HCT116 (cell line): Measurements from ENCODE around the gene PAK6. TPM values are rescaled to one million over a fixed set of nuclear protein-coding genes. Genes with fewer than 3 reads are reported as not detected.

Experiments
- ATAC-seq: fragments of 200-7000 bp; cut with Tn5 transposase; 2 replicates; pipeline ENCODE4 v1.9.1; 2020; ENCODE audit warnings: mild to moderate bottlenecking, moderate library complexity
- BruUV-seq: library from RNA; stranded (reverse); fragments of 400-500 nt; replicated peaks from 2 replicates; lab custom pipeline; 2021; lab: Mats Ljungman, UMichigan
- CTCF ChIA-PET: fragments of 300-600 bp; sonication (Branson Sonifier 250); formaldehyde crosslinking; loops from one replicate; lab custom pipeline; 2021; ENCODE audit warnings: antibody characterized with exemption; lab: Charles Lee
- POLR2A ChIA-PET: fragments of 300-600, 350-600 bp; sonication (Branson Sonifier 250); formaldehyde crosslinking; loops from one replicate; lab custom pipeline; 2021; ENCODE audit warnings: antibody characterized with exemption; lab: Charles Lee
- RAD21 ChIA-PET, 2 experiments: fragments of 300-600 bp; sonication (Branson Sonifier 250); formaldehyde crosslinking; loops; one replicate each; lab custom pipeline; 2023; ENCODE audit warnings: low total read pairs in 2 of 2; ENCODE audit not compliant: uncharacterized antibody in 2 of 2, unreplicated experiment in 2 of 2, low non-redundant PET in 1 of 2; lab: Charles Lee
- DNase-seq: peaks from one replicate; pipeline ENCODE4 v3.0.0-alpha.2; 2010; ENCODE audit warnings: low read depth, low spot score
- H2AFZ ChIP-seq: fragments of 200-600 bp; shearing (Covaris generic), sonication (generic); 2 replicates; pipeline ENCODE4 v1.6.1; 2017; ENCODE audit warnings: low read depth, mixed run types, mixed read lengths, antibody characterized with exemption, low read length; ENCODE audit not compliant: poor library complexity, severe bottlenecking
- H3K27ac ChIP-seq: 2 replicates; pipeline ENCODE4 v1.5.1; 2012; ENCODE audit warnings: low read depth, low read length
- H3K27me3 ChIP-seq: fragments of 200-600 bp; sonication (generic); 2 replicates; pipeline ENCODE4 v1.6.1; 2016; ENCODE audit warnings: mixed run types, low read length, mixed read lengths; ENCODE audit not compliant: insufficient read depth
- H3K36me3 ChIP-seq, 2 experiments: fragments of 200-500 bp in 1 of 2; fragments of 200-600 bp in 1 of 2; sonication (Bioruptor generic) in 1 of 2; sonication (generic) in 1 of 2; 2 replicates each; pipeline versions ENCODE4 v1.5.1 to v1.6.1; 2014 to 2016; ENCODE audit warnings: low read length in 2 of 2, inconsistent platforms in 1 of 2, mixed read lengths in 1 of 2, mixed run types in 1 of 2; ENCODE audit not compliant: insufficient read depth in 2 of 2, control insufficient read depth in 1 of 2
- H3K4me1 ChIP-seq, 2 experiments: fragments of 200-600 bp in 1 of 2; sonication (generic) in 1 of 2; 2 replicates each; pipeline versions ENCODE4 v1.5.1 to v1.6.1; 2012 to 2017; ENCODE audit warnings: low read length in 2 of 2, inconsistent platforms in 1 of 2, mild to moderate bottlenecking in 1 of 2, mixed read lengths in 1 of 2, mixed run types in 1 of 2, moderate library complexity in 1 of 2; ENCODE audit not compliant: insufficient read depth in 2 of 2, control insufficient read depth in 1 of 2
- H3K4me2 ChIP-seq: fragments of 200-600 bp; sonication (generic); 2 replicates; pipeline ENCODE4 v1.6.1; 2017; ENCODE audit warnings: mixed run types, low read length, mixed read lengths
- H3K4me3 ChIP-seq, 2 experiments: fragments of 200-600 bp in 1 of 2; sonication (generic) in 1 of 2; replicated peaks in 1 of 2; 2 replicates each; pipeline ENCODE4 v1.5.1; 2011 to 2016; ENCODE audit warnings: low read length in 2 of 2, control low read depth in 1 of 2, low read depth in 1 of 2, mild to moderate bottlenecking in 1 of 2, mixed read lengths in 1 of 2, mixed run types in 1 of 2
- H3K79me2 ChIP-seq: fragments of 200-600 bp; sonication (generic); 2 replicates; pipeline ENCODE4 v1.6.1; 2017; ENCODE audit warnings: mild to moderate bottlenecking, mixed run types, low read length, moderate library complexity, mixed read lengths; ENCODE audit not compliant: insufficient read depth
- H3K9ac ChIP-seq: fragments of 200-600 bp; sonication (generic); 2 replicates; pipeline ENCODE4 v1.6.1; 2016; ENCODE audit warnings: low read length, mixed read lengths
- H3K9me2 ChIP-seq: fragments of 200-600 bp; sonication (generic), shearing (Covaris generic); 2 replicates; pipeline ENCODE4 v1.6.1; 2017; ENCODE audit warnings: mixed run types, mild to moderate bottlenecking, moderate library complexity; ENCODE audit not compliant: insufficient read depth
- H3K9me3 ChIP-seq, 2 experiments: fragments of 200-500 bp in 1 of 2; fragments of 200-600 bp in 1 of 2; sonication (Bioruptor generic) in 1 of 2; sonication (generic) in 1 of 2; 2 replicates each; pipeline ENCODE4 v1.6.1; 2014 to 2017; ENCODE audit warnings: low read length in 2 of 2, mixed read lengths in 2 of 2, inconsistent platforms in 1 of 2, low read depth in 1 of 2, mild to moderate bottlenecking in 1 of 2, mixed run types in 1 of 2, moderate library complexity in 1 of 2; ENCODE audit not compliant: control insufficient read depth in 1 of 2, insufficient read depth in 1 of 2
- H4K20me1 ChIP-seq: fragments of 200-600 bp; sonication (generic), shearing (Covaris generic); 2 replicates; pipeline ENCODE4 v1.6.1; 2017; ENCODE audit warnings: mixed run types, mild to moderate bottlenecking, moderate library complexity; ENCODE audit not compliant: insufficient read depth
- ATF3 ChIP-seq: IDR thresholded peaks from 2 replicates; pipeline ENCODE4 v1.6.1; 2012
- EGR1 ChIP-seq: IDR thresholded peaks from 2 replicates; pipeline ENCODE4 v1.6.1; 2012; ENCODE audit warnings: low read depth
- FOSL1 ChIP-seq: IDR thresholded peaks from 2 replicates; pipeline ENCODE4 v1.6.1; 2012; ENCODE audit warnings: low read depth
- JUND ChIP-seq: IDR thresholded peaks from 2 replicates; pipeline ENCODE4 v1.6.1; 2012
- POLR2A ChIP-seq: IDR thresholded peaks from 2 replicates; pipeline ENCODE4 v1.7.0; 2011; ENCODE audit warnings: borderline replicate concordance; ENCODE audit not compliant: insufficient read depth, insufficient read length; ENCODE audit errors: extremely low read depth
- POLR2AphosphoS5 ChIP-seq: IDR thresholded peaks from 2 replicates; pipeline ENCODE4 v1.6.1; 2011; ENCODE audit warnings: mild to moderate bottlenecking, low read depth, low read length, moderate library complexity
- YY1 ChIP-seq: IDR thresholded peaks from 2 replicates; pipeline ENCODE4 v1.6.1; 2011; ENCODE audit warnings: low read length, low read depth, moderate library complexity, mild to moderate bottlenecking; ENCODE audit not compliant: insufficient replicate concordance; ENCODE audit errors: extremely low read depth
- ZNF274 ChIP-seq: fragments of 200-500 bp; sonication (Bioruptor generic); IDR thresholded peaks from 2 replicates; pipeline ENCODE4 v1.6.1; 2014; ENCODE audit warnings: mild to moderate bottlenecking, low read depth, low read length, inconsistent platforms
- intact Hi-C: fragments of 100-400 bp; cut with micrococcal nuclease; formaldehyde crosslinking; loops from 2 replicates; pipeline ENCODE4 v1.10.0; 2022
- total RNA-seq: library from RNA; stranded (reverse); gene quantifications from one replicate; pipeline ENCODE4 v1.2.1, GENCODE V29; 2021; ENCODE audit not compliant: unreplicated experiment
- TF ChIP-seq, protein P1 (sequence below), 3 experiments: fragments of 200-600 bp in 1 of 3; sonication (generic) in 1 of 3; IDR thresholded peaks in 2 of 3; conservative IDR thresholded peaks in 1 of 3; 2 replicates each; pipeline ENCODE4 v1.5.1; 2012 to 2017; ENCODE audit warnings: low read depth in 2 of 3, low read length in 2 of 3, antibody characterized with exemption in 1 of 3, borderline replicate concordance in 1 of 3, control low read depth in 1 of 3, mild to moderate bottlenecking in 1 of 3, mixed read lengths in 1 of 3, mixed run types in 1 of 3, moderate library complexity in 1 of 3; ENCODE audit not compliant: insufficient read depth in 1 of 3

The PAK6 gene
- total RNA-seq, 1 experiment from 2014 or later, result 19.9 TPM

DNA sequence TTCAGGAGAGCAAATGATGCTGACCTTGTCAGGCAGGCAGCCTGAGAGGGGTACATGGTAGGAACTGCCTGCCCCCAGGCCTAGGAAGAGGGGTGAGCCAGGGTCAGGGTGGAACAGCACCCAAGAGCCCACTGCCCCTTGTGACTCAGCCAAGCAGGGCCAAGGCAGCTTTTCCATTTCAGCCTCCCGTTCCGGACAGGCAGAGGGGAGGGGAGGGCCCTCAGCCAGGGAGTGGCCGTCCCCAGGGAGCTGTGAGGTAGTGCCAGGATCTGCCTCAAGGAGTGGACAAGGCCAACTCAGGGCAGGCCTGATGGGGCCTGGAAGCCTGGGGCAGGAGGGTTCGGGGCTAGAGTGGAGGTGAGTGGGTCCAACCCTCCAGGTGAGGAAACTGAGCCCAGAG is 49.1 kb downstream of the PAK6 start:
- Histone ChIP-seq H3K4me2 (peak overlapping the region; percentile 19; the same call in 1 of the 2 replicates), H3K9me3 (no peaks in the 10 kb centered on the region), H3K79me2 (no peaks in the 10 kb centered on the region), H3K27me3 (no peaks in the 10 kb centered on the region), H3K9me2 (no peaks in the 10 kb centered on the region), H4K20me1 (no peaks in the 10 kb centered on the region), H3K4me3 (no peak overlapping the region), H3K36me3 (no peaks in the 10 kb centered on the region), H2AFZ (no peak overlapping the region), H3K4me1 (peaks cover 59 to 72% of the 10 kb centered on the region in 2 experiments), H3K9ac (no peak overlapping the region), H3K27ac (no peak overlapping the region)
- DNase-seq (no peak), ATAC-seq (no peak)
- intact Hi-C loops, result no loop called here
- no TSS peak for BruUV-seq
- ChIA-PET RAD21 (no interaction called here), CTCF (interaction anchor here (0.5 to 2.9 kb wide), 5 partner anchors 9 to 133 kb away, joined by 3 to 24 read pairs (median 6); no protein-coding TSS in a partner anchor), POLR2A (no interaction called here)
- TF ChIP-seq ATF3 (no peak), ZNF274 (no peak), JUND (no peak), EGR1 (no peak), POLR2A (no peak), FOSL1 (no peak), POLR2AphosphoS5 (no peak), YY1 (no peak)
- TF ChIP-seq, protein P1, sequence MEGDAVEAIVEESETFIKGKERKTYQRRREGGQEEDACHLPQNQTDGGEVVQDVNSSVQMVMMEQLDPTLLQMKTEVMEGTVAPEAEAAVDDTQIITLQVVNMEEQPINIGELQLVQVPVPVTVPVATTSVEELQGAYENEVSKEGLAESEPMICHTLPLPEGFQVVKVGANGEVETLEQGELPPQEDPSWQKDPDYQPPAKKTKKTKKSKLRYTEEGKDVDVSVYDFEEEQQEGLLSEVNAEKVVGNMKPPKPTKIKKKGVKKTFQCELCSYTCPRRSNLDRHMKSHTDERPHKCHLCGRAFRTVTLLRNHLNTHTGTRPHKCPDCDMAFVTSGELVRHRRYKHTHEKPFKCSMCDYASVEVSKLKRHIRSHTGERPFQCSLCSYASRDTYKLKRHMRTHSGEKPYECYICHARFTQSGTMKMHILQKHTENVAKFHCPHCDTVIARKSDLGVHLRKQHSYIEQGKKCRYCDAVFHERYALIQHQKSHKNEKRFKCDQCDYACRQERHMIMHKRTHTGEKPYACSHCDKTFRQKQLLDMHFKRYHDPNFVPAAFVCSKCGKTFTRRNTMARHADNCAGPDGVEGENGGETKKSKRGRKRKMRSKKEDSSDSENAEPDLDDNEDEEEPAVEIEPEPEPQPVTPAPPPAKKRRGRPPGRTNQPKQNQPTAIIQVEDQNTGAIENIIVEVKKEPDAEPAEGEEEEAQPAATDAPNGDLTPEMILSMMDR (IDR thresholded peaks at IDR 0.05 in 2 of 3, conservative IDR thresholded peaks at IDR 0.05 in 1 of 3; ENCODE audit: borderline replicate concordance in 1 of 3, insufficient read depth in 1 of 3, low read depth in 2 of 3, low read length in 2 of 3), result no peak
